ENCODE data around the gene SCYGR1.

DNA sequence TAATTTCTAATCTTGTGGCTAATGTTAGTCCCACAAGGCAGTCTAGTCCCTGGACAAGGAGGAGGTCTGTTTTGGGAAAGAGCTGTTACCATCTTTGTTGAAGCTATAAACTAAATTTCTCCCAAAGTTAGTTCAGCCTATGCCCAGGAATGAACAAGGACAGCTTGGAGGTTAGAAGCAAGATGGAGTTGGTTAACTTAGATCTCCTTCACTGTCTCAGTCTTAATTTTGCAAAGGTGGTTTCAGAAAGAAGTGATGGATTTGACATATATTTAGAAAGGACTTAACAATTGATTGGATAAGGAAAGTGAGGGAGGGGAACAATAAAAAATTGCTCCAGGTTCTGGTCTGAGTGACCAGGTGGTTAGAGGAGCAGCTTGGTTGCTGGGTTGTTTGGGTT, 14.6 kb upstream of the SCYGR1 start:
- TF ChIP-seq POLR2A (IDR thresholded peaks at IDR 0.05), result no peak
- TF ChIP-seq CTCF (IDR thresholded peaks at IDR 0.05), result no peak

All from thyroid gland (tissue), 4 donors.